Suprapubic skin (tissue), 3 donors: ENCODE data around the gene SELENOF.

Experiments used
- POLR2A ChIP-seq, 2 donors: fragments of 450-650 bp; IDR thresholded peaks; one replicate each; pipeline ENCODE4 v1.6.1; 2017; ENCODE audit warnings: antibody characterized with exemption in 2 of 2, mild to moderate bottlenecking in 2 of 2, moderate library complexity in 2 of 2
- TF ChIP-seq, protein P1 (sequence below), 2 donors: fragments of 200-600 bp in 1 of 2; fragments of 450-650 bp in 1 of 2; sonication (generic) in 1 of 2; IDR thresholded peaks; one replicate each; pipeline ENCODE4 v1.5.1; 2016 to 2019; ENCODE audit warnings: antibody characterized with exemption in 2 of 2, mild to moderate bottlenecking in 1 of 2, moderate library complexity in 1 of 2

DNA sequence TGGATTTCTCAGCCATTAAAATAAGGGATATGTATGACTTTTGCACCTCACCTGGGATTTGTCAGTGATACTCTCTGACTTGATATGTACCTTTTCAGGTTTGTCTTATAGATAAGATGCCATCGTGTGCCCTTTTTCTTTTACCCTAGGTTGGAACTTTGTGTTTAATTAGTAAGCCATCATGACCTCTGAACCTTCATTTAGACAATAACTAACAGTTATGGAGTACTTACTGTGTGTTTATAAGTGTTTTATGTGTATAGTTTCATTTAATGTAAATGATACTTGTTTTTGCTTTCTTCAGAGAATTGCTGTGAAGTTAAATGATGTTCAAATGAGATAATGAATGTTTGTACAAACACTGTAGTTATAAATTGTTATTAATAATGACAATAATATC, 14.9 kb upstream of the SELENOF start:
- no peak for TF ChIP-seq POLR2A (IDR thresholded peaks at IDR 0.05)
- TF ChIP-seq, protein P1, sequence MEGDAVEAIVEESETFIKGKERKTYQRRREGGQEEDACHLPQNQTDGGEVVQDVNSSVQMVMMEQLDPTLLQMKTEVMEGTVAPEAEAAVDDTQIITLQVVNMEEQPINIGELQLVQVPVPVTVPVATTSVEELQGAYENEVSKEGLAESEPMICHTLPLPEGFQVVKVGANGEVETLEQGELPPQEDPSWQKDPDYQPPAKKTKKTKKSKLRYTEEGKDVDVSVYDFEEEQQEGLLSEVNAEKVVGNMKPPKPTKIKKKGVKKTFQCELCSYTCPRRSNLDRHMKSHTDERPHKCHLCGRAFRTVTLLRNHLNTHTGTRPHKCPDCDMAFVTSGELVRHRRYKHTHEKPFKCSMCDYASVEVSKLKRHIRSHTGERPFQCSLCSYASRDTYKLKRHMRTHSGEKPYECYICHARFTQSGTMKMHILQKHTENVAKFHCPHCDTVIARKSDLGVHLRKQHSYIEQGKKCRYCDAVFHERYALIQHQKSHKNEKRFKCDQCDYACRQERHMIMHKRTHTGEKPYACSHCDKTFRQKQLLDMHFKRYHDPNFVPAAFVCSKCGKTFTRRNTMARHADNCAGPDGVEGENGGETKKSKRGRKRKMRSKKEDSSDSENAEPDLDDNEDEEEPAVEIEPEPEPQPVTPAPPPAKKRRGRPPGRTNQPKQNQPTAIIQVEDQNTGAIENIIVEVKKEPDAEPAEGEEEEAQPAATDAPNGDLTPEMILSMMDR (IDR thresholded peaks at IDR 0.05) = no peak
